NCI-H526 treated with DMSO at 0.1 percent for 48 hours (cell line): ENCODE data around the gene PYGB.
"Not testable (repeated sequence)": the region's sequence is repeated elsewhere in the genome, so short reads cannot be mapped to it uniquely, and the experiment has no call there.

Experiments
- DNase-seq: peaks from one replicate; lab custom pipeline; 2025; lab: John Stamatoyannopoulos, UW

The PYGB gene

DNA sequence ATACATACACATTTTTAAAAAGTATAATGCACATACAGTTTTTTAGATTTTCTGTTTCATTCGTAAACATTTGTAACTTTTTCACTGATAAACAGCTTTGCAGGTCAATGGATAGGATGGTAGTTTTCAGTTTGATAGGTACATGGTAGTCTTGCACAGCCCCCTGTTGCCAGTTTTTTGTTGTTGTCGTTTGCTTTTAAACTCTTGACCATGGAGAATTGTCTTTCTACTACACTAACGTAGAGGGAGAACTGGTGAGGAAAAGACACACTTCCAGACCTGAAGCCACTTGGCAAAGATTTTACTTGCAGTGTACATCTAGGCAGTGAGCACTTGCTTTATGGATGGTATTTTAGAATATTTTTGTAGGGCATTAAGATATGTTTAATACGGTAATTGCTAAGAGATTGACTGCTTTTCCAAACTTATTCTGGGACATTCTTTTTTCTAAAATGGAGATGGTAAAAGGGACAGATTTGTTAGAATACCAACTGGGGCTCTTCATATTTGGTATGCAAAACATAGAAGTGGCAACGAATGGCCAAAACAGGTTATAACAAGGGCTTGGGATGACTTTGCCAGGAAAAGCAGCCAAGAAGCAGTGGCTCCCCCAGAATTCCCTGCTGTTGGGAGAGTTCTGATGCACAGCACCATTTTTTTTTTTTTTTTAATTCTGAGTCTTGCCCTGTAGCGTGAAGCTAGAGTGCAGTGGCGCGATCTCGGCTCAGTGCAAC lies 1.5 kb downstream of the PYGB start:
- no peak for DNase-seq

DNA sequence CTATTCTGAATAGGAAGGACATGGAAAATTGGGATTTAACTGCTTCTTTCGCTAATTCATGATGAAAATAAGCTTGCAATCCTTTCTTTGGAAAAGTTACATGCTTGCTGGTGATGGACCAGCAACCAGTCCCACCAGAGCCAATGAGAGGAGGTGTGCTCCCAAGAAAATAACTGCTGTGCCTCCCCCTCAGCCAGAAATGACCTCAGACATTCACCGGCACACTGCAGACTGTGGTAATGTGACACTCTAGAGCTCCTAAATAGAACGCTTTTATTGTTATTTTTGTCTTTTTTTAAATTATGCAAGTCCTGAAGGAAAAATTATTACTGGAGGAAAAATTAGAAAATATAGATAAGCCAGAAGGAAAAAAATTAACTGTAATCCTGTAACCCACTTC lies 2.6 kb downstream of the PYGB start:
- DNase-seq: no peak

DNA sequence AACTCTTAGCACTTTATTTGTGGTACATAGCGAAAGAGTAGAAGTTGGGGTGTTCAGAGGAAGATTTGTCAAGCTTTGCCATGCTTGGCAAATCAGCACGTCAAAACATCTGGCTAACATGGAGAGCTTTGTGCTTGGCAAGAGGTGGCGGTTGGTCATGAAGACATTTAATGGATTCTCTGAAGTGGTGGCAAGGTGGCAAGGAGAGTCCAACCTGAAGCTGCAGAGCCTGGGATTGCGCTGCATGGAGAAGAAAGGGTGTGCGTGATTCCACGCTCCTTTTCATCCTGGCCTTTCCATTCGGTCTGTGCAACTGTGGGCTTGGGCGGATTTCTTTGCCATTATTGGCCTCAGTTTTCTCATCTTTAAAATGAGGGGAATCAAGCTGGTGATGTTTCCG lies 3.1 kb downstream of the PYGB start:
- DNase-seq: no peak

DNA sequence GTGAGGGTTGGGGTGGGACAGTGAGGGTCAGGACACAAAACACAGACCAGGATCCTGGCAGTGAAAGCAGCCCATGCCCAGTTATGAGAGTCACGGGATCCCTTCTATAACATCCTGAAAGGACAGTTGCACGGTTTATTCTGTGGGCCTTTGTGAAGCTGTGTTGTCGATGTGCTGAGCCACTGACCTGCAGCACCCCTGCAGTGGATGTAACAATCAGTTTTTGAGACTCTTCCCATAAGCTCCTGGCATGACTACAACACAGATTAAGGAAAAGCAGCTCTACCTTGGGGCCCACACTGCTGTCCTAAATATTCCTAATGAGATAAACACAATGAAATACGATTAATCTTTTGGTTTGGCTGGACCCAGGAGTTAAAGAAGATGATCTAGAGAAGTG lies 3.7 kb downstream of the PYGB start:
- DNase-seq: no peak

DNA sequence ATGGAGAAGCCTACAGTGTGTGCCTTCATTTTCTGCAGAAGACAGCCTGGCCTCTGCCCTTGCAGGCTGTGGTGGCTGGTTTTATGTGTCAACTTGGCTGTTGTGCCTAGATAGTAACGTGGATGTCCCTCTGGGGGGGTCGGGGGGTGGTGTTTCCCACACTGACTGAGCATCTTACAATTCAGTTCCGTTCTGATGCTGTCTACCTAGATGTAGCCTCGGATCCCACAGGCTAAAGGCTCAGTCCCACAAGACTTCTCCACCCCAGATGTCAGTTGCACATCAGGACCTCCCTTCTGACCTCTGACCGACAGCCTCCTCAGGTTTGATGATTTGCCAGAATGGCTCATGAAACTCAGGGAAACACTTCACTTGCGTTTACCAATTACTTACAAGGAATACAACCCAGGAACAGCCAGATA lies 4.4 kb downstream of the PYGB start:
- no peak for DNase-seq

DNA sequence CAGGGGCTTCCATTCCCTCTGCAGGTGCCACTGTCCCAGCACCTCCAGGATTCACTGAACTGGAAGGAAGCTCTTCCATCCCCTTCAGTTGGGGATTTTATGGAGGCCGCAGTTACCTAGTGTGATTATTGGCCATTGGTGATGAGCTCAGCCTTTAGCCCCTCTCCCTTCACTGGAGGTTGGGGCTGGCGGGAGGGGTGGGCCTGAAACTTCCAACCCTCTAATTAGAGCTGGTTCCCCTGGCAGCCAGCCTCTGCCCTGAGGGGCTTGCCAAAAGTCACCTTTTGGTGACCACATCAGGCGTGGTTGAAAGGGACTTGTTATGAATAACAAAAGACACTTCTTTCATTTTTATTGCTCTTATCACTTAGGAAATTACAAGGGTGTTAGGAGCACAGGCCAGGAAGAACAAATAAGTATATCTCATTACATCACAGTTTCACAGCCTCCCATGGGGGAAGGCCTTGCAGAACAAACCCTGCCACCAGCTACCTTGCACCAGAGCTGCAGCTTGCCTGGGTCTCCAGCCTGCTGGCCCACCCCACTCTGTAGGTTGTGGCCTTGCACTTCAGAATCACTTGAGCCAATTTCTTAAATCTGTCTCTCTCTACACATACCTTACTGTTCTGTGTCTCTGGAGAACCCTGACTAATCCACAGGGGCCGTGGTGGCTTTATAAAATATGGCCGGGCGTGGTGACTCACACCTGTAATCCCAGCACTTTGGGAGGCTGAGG lies 5.0 kb downstream of the PYGB start:
- no peak for DNase-seq

DNA sequence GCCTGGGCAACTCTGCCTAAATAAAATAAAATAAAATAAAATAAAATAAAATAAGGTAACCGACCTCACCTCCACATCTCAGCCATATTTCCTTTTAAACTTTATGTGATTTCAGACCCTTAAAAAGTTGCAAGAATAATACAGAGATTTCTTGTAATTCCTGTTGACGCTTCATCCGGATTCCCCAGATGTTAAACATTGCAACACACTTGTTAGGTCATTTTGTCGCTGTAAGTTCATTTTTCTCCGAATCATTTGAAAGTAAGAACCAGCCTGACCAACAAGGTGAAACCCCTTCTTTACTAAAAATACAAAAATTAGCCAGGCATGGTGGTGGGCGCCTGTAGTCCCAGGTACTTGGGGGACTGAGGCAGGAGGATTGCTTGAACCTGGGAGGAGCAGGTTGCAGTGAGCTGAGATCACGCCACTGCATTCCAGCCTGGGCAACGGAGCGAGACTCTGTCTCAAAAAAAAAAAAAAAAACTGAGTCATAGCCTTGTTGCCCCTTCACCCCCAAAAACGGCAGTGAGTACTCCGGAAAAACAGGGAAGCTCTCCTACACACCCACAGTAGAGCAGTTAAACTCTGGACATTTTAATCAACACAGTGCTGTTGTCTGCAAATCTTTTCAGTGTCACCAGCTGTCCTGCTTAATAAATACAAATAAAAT lies 5.9 kb downstream of the PYGB start:
- DNase-seq: no peak

DNA sequence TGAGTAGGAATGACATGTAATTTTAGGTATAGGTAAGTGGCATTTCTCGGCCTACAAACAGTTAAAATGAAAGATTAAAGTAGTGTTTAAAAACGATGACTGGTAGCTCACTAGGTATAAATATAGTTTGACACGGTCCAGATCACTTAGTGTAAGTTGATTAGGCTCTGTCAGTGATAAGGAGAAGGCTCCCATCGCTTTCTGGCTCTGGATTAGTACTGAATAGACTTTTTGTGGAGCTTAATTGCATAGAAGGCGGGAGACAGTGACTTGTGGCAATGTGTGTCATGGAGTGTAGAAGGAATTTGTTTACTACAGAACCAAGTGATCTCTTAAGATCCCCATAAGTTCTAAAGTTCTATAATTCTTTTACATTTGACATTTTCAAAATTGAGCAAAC lies 6.7 kb downstream of the PYGB start:
- DNase-seq: no peak

DNA sequence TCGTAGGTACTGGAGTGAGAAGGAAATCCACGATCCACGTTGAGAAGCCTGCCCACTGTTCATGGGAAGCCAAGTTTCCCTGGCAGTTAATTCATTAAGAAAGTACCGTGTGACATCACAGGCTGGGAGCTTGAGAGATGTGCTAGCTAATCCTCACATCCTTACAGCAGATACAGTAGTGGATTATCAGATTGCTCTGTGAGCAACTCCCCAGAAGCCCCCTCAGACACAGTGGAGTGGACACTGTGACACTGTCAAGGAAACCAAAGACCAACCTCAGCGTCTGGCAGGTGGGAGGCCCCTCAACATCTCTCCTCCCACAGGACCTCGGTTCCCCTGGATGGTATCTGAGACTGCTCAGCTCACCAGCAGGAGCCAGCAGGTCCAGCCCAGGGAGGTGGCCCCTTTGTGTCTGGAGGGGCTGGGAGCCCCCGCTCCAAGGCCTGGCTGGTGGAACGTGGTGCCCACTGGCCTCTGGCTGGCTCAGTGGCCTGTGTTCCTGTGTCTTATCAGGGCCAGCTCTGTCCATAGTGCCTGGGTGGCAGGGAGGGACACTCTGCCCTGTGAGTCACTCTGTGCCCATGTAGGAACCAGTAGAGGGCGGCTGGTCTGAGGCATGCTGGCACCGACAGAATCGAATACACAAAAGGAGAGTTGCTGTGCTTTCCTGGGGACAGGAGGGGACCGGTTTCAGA lies 7.2 kb downstream of the PYGB start:
- no peak for DNase-seq

DNA sequence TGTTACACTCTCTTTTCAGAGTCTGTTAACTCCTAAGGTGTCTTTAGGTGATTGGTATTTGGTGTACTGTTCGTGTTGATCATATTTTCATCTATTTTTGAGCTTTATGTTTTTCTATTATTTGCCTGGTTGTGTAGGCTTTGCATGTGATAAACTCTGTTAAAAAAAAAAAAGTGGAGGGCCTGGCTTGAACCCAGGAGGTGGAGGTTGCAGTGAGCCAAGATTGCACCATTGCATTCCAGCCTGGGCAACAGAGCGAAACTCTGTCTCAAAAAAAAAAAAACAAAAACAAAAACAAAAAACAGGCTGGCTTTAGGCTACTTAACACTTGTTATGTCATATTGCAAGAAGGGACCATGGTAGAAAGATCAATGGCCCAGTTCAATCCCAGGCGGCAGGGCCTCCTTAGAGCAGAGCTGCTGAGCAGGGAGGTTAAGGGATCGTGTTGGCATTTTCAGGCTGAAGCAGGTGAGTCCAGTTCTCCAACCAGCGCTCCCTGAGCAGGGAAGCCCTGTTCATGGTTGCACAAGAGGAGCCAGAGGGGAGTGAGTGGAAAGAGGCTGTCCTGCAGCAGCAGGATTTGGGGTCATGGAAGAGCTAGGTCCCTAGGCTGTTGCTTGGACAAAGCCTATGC lies 8.5 kb downstream of the PYGB start:
- DNase-seq: no peak

DNA sequence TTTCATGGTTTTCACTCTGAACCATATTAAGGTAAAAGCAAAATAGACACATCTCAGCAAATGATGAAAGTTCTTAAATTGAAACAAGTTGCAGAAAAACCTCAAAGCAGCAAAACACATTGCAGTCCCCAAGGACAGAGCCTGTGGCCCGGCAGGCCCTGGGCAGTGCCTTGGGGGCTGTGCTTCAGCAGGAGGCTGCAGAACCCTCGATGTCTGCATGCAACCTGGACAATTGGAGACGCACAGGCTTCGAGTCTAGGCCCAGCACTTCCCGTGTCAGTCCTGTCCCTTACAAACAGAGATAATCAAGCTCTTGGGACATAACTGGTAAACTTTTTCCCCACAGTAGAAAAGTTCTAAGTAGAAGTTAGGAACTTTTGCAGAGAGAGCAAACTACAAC lies 9.2 kb downstream of the PYGB start:
- DNase-seq: no peak

DNA sequence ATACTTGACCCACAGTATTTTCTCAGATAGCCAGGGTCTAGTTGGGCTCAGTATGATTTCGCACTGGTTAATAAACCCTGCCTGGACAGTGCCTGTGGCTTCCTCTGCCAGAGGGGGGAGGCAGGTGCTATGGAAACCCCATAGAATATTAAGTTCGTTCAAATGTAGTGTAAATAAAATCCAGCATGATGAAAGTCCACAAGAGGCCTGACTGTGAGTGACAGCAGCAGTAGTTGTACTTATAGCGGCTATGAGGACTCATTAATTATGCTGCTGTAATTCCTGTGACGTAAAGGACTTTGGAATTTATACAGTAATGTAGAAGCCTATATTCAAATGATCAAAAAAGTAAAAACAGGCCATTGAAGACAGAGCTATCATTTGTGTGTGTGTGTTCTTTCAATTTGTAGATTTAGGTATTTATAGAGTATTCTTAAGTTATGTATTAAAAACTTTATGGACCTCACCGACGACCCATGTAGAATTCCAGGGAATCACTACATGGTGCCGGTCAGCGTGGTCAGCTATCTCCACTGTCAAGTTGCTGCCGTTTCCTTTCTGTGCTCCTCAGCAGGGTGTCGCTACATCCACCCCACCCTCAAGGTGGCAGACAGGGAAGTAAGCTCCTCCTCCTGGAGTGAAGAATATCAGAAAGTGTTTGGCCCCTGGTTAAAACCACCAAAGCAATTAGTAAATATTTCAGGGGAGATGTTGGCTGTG lies 10.0 kb downstream of the PYGB start:
- no peak for DNase-seq

DNA sequence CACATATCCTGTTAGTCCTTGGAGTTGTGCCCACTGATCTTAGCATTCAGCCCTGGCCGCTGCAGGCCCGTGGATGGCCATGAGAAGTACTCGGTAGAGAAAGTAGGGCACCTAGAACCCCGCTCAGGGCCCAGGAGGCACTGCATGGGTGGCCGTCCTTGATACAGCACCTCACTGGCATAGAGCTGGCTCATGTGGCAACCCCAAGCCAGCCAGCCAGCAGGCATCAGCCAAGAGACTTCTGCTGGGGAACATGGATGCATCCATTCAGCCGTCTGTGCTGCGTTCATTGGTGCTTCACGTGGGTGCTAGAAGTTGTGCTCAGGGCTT lies 10.6 kb downstream of the PYGB start:
- DNase-seq: no peak

DNA sequence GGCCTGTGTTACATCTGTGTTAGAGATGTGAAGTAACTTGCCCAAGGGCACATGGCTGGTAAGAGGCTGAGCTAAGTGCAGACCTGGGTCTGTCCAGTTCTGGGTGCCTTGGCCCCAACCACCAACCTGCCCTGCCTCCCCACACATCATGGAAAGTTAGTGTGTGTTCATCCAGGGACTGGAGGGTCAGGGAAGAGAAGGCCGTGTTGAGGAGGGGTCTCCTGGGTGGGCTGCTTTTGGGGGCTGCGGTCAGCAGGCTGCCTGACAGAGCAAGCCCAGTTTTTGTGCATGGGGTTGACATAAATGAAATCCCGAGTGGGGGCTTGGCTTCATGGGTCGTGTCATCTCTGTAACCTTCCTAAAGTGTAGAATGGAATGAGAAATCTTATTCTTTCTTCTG lies 10.9 kb downstream of the PYGB start:
- DNase-seq: no peak

DNA sequence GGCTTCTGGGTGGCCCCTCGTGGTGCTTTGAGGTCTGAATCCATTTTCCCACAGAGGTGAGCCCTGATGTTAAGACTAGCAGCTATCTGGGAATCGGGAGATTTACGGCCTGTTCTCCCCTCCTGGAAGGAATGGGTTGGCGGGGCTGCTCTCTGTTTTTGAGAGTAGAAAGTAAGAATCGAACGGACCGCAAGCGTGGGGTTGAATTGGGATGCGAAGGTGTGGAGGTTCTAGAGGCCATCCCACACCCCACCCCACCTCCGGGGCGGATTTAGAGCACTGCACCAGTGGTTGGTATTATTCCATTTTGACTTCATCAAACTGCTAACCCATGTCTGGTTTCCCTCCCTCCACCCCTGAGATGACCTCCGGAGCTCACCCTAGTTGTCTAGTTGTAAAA lies 11.5 kb downstream of the PYGB start:
- DNase-seq: no peak

DNA sequence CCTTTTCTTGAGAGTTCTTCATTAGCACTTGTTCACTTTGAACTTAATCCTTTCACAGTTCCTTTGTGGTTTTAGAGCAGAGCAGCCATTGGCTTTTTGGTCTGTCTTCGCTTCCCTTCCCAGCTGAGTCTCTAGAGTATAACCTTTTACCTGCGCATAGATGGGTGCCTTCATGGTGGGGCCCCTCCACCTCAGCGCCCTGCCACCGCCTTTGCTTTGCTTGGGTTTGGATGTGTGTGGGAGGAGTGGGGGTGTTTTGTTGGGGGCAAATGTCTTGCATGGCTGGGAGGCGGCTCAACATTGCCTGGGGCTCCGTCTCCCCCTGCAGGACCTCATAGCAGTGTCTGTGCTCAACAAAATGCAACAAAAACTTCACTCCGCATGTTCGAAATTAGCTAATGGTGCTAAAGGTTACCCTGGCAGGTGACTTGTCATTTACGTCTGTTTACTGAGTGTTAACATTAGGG lies 11.9 kb downstream of the PYGB start:
- DNase-seq: no peak

DNA sequence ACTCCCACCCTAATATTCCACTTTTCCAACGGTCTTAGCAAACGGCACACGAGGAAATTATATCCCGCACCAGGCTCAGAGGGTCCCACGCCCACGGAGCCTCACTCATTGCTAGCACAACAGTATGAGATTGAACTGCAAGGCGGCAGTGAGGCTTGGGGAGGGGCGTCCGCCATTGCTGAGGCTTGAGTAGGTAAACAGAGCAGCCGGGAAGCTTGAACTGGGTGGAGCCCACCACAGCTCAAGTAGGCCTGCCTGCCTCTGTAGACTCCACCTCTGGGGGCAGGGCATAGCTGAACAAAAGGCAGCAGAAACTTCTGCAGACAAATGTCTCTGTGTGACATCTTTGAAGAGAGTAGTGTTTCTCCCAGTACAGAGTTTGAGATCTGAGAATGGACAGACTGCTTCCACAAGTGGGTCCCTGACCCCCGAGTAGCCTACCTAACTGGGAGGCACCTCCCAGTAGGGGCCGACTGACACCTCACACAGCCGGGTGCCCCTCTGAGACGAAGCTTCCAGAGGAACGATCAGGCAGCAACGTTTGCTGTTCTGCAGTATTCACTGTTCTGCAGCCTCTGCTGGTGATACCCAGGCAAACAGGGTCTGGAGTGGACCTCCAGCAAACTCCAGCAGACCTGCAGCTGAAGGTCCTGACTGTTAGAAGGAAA lies 13.0 kb downstream of the PYGB start:
- DNase-seq: not testable (repeated sequence)

DNA sequence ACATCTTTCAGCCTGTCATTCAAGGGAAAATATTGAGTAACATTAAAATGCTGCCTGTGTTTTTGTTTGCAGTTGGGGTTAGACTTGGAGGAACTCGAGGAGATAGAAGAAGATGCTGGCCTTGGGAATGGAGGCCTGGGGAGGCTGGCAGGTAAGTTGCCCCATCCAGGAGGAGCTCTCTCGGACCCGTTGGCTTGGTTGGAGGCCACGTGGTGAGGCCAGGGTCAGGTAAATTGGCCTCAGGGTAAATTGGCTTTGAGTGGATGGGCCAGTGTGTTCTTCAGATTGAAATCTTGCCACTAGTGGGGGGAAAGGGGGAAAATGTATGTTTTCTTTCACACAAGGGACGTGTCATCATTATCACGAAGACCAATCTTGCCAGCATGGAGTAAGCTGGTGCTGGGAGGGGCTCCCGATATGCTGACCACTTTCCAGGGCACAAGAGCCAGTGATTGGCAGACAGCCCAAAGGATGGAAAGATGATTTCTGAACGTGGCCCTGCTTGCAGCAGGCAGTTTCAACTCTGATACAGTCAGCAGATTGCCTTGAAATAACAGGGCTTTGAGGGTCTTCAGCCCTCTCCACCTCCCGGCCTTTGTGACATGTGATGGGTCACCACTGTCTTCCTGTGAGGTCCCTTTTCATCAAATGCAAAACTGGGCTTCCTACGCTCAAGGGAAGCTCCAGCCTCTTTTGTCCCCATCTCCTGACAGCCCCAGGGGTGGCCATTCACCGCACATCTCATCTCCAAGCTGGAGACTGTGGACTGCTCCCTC lies 21.4 kb downstream of the PYGB start:
- no peak for DNase-seq

DNA sequence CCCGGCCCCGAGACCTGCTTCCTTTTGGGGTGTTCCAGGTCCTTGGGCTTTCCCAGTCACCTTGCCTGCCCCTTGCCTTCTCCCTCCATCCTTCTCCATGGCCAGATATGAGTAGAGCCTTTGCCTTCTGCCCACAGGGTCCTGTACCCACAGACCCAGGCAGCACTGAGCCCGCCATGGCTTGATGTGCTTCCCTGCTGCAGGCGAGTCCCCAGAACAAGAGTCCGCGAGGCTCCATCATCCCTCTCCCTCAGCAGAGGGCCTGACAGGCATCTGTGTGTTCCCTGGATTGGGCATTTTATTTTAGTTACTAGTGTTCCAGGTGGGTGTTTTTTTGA lies 21.9 kb downstream of the PYGB start:
- no peak for DNase-seq

DNA sequence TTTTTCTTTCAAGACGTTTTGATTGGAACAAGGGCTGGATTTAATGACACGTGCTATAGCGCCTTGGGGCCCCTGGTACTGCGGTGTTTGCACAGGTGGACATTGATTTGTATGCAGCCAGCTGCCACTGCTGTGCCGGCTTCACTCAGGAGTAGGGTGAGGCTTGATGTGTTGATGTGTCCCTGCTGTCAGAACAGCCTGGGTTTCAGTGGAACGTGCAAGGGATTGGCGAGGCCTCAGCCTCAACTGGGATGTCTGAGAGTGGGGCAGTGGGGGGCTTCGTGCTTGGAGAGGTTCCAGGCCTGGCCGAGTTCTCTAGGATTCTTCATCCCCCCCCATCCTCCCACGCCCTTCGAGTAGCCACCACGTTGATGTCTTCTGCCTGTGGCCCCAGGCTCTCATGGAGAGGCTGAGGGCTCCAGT lies 23.0 kb downstream of the PYGB start:
- peak; percentile 81 for DNase-seq
